KOPT-K1 (cell line): ENCODE results near the gene NAA60.

Experiments used
- H3K27ac ChIP-seq: fragments of 200-600 bp; sonication (generic); 2 replicates; pipeline ENCODE4 v1.5.1; 2016; ENCODE audit warnings: antibody characterized with exemption, mild to moderate bottlenecking, low read depth, low read length; ENCODE audit not compliant: poor library complexity, severe bottlenecking
- H3K36me3 ChIP-seq: fragments of 200-600 bp; sonication (generic); 2 replicates; pipeline ENCODE4 v1.5.1; 2017; ENCODE audit warnings: antibody characterized with exemption, mild to moderate bottlenecking, low read length, moderate library complexity; ENCODE audit not compliant: insufficient read depth
- H3K9me3 ChIP-seq: fragments of 200-600 bp; sonication (generic); 2 replicates; pipeline ENCODE4 v1.5.1; 2017; ENCODE audit warnings: antibody characterized with exemption, low read length, mild to moderate bottlenecking; ENCODE audit not compliant: insufficient read depth, poor library complexity, severe bottlenecking

NAA60 gene

DNA sequence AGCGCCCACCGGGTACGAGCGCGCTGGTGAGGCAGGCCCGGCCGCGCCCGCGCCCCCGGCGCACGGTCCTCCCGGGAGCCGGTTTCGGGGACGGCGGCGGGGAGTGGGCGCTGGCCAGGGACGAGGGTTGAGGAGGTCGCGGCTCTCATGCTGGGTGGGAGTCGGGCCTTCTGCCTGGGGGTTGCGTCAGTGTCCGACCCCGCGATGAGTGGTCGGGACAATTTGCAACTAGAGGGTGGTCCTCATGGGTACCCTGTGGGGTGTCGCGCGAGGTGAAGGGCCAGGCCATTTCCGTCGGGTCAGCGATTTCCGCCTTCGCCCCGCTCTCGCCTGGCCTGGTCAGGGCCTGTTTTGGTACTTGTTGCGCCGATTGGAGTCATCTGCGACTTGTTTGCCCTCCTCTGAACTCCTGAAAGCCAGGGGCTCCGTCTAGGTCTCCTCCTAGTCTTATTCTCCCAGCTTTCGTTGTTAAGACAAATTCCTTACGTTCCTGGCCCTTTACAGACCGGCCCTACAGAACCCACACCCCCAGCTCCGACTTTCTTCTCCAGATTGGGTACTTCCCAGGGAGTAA, 14.9 kb downstream of the NAA60 start:
- H3K36me3 ChIP-seq: no peaks in the 10 kb centered on the region
- peak overlapping the region; percentile 96 for H3K27ac ChIP-seq
- H3K9me3 ChIP-seq: no peaks in the 10 kb centered on the region

DNA sequence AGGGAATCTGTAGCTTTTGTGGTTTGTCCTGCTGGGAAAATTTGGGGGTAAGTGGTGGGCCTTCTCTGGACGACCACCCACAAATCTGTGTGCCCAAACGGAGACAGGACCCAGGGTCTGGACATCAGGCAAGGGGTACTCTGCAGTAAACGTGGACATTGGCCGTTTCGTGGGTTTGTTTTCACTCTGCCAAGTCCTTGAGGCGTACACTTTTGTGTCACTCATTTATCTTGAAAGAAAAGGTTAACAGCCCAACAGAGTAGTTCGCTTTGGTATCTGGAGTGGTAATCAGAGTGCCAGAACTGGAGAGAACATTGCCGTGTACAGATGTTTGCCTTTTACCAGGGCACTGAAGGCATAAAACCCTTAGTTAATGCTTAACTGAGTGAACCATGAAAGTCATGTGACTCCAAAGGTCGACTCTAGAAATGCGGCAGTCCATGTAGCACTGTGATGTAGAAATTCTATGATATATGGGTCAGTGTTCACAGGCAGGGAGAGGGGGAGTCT, 15.4 kb downstream of the NAA60 start:
- no peaks in the 10 kb centered on the region for H3K36me3 ChIP-seq
- peak overlapping the region; percentile 96 for H3K27ac ChIP-seq
- H3K9me3 ChIP-seq: no peaks in the 10 kb centered on the region

DNA sequence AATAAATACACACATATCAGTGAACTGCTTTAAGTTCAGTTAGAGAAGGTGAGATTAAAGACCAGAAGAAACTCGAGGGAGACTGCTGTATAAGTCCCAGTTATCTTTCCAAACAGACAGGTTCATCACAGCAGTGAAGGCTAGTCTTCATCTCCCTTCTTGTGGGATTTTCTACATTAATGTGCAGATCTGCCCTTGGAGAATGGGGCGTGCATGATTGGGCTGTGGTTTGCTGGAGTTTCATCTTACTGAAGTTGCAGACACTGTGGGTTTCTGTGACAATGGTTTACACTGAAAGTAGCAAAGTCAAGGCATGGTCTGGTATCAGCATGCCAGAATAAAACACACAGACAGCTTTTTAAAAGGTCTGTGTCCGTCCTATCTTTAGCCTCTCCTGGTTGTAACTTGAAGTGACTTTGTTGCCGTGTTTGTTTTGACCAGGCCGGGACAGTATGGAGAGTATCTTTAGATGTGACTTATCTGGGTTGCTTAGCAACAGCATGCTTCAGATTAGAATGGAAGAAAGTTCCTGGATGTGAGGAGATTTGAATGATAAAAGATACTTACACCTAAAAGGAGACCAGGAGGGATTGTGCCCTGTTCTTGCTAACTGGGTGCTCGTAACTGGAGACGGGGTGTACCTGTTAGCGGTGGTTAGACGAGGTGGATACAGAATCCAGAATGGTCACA, 16.1 kb downstream of the NAA60 start:
- H3K36me3 ChIP-seq: no peaks in the 10 kb centered on the region
- no peaks in the 10 kb centered on the region for H3K9me3 ChIP-seq
- peak overlapping the region; percentile 96 for H3K27ac ChIP-seq

DNA sequence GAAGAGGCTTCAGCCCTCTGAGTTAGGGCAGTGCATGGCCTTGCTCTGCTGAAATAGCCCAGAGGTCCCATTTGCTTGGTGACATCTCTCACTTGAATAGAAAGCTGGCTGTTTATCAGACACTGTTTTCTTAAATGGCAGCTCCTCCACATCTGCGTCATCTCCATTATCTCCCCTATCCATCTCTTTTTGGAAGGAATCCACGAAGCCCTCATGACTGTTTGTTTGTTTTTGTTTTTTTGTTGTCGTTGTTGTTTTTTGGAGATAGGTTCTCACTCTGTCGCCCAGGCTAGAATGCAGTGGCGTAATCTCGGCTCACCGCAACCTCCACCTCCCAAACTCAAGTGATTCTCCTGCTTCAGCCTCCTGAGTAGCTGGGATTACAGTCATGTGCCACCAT, 16.6 kb downstream of the NAA60 start:
- Histone ChIP-seq H3K9me3 (no peaks in the 10 kb centered on the region), H3K27ac (peak overlapping the region; percentile 96), H3K36me3 (no peaks in the 10 kb centered on the region)

DNA sequence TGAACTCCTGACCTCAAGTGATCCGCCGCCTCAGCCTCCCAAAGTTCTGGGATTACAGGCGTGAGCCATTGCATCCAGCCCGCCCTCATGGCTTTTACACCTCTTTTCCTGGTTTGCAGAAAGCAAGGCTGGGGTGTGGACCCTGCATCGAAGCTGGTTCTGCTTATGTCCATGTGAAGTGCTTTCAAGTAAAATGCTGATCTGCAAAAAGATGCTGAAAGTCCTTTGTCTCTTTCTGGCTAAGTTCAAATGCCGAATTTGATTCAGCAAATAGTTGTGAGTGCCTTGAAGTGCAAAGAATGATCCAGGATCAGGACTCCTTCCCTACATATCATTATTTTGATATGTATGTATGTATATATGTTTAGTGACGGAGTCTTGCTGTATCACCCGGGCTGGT, 17.1 kb downstream of the NAA60 start:
- no peaks in the 10 kb centered on the region for H3K9me3 ChIP-seq
- H3K27ac ChIP-seq: peak overlapping the region; percentile 96
- 0 out of 2 replicates have a peak, but pooled peaks cover 4% of the 10 kb centered on the region for H3K36me3 ChIP-seq

DNA sequence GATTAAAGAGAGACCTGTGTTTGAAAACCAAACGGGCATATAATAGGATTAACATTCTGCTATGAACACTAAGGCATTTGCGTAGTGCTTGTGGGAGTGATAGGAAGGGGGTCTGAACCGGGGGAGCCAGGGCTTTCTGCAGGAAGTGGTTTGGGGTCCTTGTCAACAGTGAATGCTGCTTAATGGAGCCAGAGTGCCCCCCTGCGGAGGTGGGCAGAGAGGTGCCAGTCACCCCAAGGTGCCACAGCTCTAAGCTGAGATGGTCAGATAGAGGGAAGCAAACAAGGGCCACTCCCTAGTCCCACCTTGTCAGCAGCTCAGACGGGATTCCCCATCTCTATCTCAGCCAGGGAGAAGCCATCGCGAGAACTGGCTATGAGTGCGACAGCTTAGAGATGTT, 17.7 kb downstream of the NAA60 start:
- Histone ChIP-seq H3K9me3 (no peaks in the 10 kb centered on the region), H3K36me3 (peaks cover 10% of the 10 kb centered on the region; the same call in 1 of the 2 replicates), H3K27ac (peak overlapping the region; percentile 96)

DNA sequence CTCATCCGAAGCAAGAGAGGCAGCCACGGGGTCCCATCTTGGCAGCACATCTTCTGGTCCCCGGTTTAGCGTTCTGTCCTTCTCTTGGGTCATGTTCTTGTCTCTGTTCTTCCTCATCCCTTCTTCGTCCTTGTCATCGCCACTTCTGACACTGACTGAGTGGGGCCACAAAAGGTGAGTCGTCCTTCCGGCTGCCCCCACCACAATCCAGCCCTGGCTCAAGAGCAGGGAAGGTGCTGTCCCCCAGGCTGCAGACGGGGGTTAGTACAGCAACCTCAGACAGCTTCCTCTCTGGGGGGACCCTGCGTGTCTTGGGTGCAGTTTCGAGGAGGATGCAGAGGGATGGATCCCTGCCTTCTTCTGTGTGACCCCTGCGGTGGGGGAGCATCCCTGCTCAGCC, 21.8 kb downstream of the NAA60 start:
- peaks cover 26% of the 10 kb centered on the region; the same call in 1 of the 2 replicates for H3K36me3 ChIP-seq
- no peaks in the 10 kb centered on the region for H3K9me3 ChIP-seq
- no peak overlapping the region for H3K27ac ChIP-seq

DNA sequence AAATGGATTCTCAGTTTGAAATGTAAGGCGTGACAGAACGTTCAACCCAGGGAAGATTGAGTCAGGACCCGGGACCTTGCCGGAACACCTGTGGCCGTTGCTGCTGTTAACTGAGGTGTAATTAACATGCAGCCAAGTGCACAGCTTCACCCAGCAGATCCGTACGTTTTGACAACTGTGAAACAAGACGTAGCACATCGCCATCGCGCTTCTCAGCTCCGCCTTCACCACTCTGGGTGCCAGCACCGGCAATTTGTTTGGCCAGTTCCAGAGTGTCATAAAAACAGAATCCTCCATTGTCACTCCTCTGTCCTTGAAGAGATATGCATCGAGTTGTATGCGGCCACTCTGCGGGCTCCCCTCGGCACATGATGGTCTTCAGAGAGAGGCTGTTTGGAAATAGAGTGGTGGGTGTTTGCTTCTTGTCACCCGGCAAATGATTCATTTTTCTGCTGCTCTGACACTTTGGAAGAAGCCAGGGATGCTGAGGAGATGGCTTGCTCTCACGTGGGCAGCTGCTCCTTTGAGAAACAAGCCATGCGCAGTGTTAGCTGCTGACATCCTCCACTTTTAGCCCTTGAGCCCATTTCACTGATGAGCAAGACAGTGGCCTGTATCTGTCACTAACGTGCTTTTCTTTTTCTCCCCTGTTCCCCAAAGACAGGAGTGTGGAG, 22.6 kb downstream of the NAA60 start:
- Histone ChIP-seq H3K9me3 (no peaks in the 10 kb centered on the region), H3K36me3 (peaks cover 28% of the 10 kb centered on the region; the same call in 1 of the 2 replicates), H3K27ac (no peak overlapping the region)

DNA sequence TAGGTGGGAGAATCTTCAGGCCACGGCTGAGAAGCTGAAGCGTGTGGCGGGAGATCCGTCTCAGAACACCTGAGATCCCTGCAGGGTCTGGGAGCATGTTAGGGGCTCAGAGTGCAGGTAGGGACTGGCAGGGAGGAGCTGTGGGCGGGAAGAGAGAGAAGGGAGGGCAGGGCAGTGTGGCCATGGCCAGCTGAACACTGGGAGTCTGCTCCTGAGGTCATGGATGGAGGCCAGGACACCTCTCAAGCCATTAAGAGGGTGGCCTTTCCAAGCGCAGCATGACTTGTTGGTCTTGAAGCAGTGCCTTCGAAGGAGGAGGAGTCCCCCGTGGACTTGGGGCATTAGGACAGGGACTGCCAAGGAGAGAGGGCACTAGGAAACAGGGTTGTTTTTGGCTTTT, 23.7 kb downstream of the NAA60 start:
- Histone ChIP-seq H3K27ac (no peak overlapping the region), H3K36me3 (peaks cover 28% of the 10 kb centered on the region; the same call in 1 of the 2 replicates), H3K9me3 (no peaks in the 10 kb centered on the region)

DNA sequence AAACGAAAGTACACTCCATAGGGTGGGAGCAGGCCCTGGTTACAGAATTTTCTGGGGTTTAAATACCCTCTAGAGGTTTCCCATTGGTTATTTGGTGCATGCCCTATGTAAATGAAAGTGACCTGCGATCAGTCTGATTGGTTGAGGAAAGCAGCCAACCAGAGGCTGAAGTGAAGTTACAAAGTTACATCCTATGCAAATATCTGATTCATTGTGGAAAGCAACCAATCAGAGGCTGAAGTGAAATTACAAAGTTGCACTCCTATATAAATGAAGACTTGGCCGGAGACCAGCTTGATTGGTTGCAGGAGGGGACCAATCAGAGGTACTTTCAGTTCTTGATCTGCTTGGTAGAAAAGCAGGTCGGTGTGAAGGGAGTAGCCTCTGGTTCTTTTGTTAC, 24.4 kb downstream of the NAA60 start:
- H3K36me3 ChIP-seq: peaks cover 28% of the 10 kb centered on the region; the same call in 1 of the 2 replicates
- no peak overlapping the region for H3K27ac ChIP-seq
- no peaks in the 10 kb centered on the region for H3K9me3 ChIP-seq

DNA sequence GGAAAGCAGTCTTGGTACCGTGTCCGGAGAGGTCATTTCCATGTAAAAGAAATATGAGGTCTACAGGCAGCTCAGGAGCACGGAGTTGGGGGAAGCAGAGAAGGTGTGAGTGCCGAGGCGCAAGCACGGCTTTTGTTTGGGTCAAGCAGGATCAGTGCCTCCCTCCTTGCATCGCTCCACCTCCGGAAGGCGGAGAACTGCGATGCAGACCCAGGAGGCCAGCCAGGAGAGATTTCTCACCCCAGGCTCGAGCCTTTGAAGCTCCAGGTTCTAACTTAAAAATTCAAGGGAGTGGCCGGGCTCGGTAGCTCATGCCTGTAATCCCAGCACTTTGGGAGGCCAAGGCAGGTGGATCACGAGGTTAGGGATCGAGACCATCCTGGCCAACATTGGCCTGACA, 25.0 kb downstream of the NAA60 start:
- H3K9me3 ChIP-seq: no peaks in the 10 kb centered on the region
- no peak overlapping the region for H3K27ac ChIP-seq
- peaks cover 28% of the 10 kb centered on the region; the same call in 1 of the 2 replicates for H3K36me3 ChIP-seq

DNA sequence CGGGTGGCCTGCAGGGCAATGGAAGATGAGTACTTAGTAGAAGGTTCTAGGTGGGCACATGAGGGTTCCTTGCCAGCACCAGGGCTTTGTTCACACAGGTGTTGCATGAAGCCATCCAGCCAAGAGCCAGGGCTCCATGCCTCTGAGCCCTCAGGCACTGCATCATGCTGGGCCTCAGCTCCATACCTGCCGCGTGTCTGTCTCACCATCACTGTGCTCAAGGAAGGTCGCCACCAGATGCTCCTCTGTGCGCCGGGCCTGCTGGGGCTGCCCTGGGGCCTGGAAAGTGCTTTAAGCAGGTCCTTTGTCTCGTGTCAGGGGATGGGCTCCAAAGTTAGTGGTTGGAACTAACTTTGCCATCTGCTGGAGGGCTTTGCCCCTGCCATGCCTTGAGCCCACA, 26.3 kb downstream of the NAA60 start:
- no peaks in the 10 kb centered on the region for H3K9me3 ChIP-seq
- no peak overlapping the region for H3K27ac ChIP-seq
- peaks cover 28% of the 10 kb centered on the region; the same call in 1 of the 2 replicates for H3K36me3 ChIP-seq

DNA sequence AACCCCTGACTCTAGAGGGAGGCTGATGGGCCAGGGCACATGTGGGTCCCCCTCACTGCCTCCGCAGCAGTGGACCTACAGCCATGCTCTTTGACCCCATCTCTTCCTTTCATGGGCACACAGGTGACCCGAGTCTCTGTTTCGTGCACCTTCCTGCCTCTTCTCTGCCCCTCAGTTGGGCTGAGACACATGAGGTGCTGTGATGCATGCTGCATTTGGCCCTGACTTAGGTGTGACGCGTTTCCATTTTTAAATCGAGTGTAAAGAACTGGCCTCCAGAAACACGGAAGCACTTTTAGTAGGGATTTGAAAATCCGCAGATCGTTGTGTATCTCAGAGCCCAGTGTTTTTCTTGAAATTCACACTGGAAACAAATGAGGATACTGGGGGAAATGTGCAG, 27.2 kb downstream of the NAA60 start:
- peaks cover 23% of the 10 kb centered on the region; the same call in 1 of the 2 replicates for H3K36me3 ChIP-seq
- H3K9me3 ChIP-seq: no peaks in the 10 kb centered on the region
- H3K27ac ChIP-seq: no peak overlapping the region

DNA sequence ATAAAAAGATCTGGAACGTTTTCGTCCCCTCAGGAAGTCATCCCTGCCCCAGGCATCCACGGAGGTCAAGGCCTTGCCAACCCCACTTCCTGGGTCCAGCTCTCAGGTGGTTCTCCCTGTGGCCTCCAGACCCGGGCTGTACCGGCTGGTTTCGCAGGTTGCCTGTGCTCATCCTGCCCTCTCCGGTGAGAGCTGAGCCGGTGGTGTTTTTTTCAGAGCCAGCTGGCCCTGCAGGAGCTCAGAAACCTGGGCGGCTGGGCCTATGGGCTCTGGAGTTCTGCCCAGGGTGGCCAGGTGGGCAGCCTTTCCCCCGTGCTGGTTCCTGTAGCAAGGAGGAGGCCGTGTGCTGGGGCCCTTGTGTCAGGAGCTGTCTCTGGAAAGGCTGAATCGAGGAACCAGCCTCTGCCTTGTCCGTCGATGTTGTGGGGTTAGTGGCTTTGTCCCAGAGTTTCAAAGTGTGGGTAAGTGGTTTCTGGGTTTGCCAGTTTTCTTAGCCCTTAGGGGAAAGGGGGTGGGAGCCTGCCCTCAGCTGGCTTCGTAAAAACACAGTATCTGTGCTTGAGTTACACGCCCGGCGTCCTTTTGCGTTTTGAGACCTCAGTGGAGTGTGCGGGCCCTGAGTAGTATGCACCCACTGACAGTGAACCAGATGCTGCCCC, 28.2 kb downstream of the NAA60 start:
- H3K27ac ChIP-seq: no peak overlapping the region
- peaks cover 13% of the 10 kb centered on the region; the same call in 1 of the 2 replicates for H3K36me3 ChIP-seq
- no peaks in the 10 kb centered on the region for H3K9me3 ChIP-seq
